ENCODE data around the gene PRND.
"Not testable (repeated sequence)": the region's sequence is repeated elsewhere in the genome, so short reads cannot be mapped to it uniquely, and the experiment has no call there.

PRND gene

DNA sequence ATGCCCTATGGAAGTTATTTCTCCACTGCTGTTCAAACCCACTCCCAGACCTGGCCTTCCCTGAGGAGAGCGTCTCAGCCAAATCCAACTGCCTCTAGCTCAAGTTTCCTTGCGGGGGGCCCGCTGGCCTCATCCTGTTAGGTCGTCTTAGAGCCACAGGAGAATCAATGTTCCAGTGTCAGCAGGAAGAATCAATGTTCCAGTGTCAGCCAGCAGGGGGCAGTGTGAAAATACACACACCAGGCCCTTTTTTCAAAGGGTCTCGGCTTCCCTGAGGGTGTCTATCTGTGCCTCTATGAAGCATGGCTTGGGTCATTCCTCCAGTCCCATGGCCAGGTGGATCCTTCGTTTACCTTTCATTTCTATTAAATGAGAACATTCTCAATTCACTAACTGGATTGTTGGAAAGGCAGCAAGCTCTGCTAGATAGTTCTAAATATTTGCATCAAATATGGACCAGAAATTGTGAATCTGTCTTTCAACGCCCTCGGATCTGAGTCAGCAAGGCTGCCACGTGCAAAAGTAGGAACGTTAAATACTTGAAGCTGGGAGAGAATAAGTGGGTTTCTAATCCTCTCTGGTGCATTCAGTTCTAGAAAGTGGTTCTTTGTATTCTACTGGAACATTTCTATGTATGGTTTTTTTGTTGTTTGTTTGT, 19.2 kb downstream of the PRND start:
- DNase-seq, result peak; percentile 57 to 67

DNA sequence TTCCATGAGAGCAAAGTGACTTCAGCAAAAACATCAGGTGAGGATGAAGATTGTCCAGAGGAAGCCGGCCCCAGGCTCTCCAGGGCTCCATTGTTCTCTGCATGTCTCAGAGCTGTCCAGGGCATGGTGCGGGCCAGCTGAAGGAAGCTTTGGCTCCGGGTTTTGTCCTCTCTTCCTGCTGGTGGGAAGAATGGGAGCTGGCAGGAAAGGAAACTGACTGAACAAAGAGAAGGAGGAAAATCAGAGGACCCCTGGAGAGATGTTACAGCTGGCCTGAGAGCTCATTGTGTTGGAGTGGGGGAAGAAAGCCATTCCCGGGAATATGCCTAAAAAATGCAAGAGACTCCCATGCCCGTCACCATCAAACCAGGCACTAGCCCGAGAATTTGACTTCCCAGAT, 27.1 kb downstream of the PRND start:
- DNase-seq, result no peak

DNA sequence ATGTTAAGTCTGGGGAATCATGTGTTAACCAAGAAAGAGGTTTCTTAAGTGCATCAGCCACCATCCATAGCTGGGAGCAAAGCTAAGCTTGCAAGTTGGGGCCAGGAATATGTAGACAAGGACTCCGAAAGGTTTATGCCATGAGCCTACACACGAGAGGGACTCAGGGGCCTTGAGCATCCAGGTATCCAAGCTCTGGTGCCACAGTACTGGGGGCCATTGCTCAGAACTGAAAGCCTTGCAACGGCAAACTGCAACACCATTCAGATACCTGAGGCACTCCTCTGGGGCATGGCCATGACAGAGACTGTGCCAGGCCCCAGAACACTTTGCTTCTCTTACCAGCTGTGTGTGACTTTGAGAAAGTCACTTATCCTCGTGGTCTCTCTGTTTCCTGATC, 27.6 kb downstream of the PRND start:
- no peak for DNase-seq

DNA sequence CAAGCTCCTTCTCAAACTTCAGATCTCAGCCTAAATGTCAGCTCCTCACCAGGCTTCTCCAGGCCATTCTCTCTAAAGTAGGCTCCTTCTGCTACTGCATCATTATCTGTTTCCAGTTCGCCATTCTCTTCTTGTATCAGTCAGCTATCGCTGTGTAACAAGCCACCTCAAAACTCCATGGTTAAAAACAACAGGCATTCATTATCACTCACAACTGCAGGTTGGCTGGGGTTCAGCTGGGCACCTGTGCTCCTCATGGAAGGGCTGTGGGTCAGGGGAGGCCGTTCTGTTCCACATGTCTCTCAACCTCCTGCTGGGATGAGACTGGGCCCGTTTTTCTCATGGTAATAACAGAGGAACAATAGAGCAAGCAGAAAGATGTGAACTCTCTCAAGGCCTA, 28.7 kb downstream of the PRND start:
- no peak for DNase-seq

DNA sequence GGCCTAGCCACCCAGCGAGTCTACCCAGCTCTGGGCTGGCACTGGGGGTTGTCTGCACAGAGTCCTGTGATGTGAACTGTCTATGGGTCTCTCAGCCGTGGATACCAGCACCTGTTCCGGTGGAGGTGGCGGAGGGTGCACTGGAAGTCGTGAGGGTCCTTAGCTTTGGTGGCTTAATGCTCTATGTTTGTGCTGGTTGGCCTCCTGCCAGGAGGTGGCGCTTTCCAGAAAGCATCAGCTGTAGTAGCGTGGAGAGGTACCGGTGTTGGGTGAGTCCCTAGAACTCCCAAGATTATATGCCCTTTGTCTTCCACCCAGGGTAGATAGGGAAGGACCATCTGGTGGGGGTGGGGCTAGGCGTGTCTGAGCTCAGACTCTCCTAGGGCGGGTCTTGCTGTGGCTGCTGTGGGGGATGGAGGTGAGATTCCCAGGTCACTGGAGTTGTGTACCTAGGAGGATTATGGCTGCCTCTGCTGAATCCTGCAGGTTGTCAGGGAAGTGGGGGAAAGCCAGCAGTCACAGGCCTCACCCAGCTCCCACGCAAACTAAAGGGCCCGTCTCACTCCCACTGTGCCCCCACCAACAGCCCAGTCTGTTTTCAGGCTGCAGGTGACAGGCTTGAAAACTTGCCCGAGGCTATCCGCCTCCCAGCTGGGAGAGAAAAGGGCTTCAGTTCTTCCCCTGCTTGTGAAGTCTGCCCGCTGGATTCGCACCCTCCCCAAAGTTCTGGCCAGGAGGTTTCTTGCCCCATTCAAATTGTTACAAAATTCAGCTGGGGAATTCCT, 37.6 kb downstream of the PRND start:
- peak; percentile 43 to 45 for DNase-seq

DNA sequence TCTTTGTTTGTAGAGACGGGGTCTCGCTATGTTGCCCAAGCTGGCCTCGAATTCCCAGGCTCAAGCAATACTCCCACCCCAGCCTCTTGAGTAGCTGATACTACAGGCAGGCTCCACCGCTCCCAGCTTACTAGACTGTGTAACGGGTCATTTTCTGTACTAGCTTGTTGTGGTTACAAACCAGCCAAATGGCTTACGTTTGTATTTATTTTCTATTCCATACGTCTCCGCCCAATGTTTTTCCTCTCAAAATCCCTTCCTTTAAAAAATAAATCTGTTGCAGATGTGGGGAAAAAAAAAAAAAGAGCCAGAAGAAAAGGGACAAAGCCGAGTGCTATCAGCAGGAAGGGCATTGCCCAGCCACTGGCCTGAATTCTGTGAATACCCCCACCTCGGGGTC, 41.6 kb downstream of the PRND start:
- no peak for DNase-seq

DNA sequence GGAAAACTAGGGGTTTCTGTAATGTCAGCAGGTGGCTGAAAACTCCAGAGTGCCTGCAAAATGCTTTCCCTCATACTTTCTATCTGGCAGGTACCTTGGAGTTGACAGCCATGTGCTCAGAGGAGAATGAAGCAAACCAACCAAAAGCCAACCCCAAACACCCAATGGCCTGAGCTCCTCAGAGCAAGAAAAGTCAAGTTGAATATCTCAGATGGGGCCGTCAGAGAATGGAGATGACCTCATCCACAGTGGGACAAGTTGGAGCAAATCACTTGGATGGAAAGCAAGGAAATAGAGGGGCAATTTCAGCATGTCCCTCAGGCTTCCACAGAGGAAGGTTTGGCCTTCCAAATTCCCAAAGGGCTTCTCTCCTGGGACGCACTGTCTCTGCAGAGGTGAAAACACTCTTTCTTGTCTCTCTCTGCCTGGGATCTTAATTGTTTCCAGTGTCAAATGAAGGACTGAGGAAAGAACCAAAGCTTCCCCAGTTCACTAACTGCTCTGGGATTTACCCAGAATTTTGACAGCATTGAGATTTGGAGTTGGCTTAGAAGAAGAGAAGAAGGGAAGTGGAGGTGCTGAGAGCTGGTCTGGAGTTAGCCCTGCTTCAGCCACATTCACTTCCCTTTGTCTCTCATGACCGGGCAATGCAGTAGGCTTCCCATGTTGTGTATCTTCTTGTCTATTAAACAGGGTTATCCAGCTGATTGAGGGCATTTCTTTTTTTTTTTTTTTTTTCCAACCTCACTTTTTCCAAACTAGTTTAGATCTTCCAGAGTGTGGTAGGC, 42.2 kb downstream of the PRND start:
- DNase-seq, result peak in 1 of 2 donors; percentile 29

DNA sequence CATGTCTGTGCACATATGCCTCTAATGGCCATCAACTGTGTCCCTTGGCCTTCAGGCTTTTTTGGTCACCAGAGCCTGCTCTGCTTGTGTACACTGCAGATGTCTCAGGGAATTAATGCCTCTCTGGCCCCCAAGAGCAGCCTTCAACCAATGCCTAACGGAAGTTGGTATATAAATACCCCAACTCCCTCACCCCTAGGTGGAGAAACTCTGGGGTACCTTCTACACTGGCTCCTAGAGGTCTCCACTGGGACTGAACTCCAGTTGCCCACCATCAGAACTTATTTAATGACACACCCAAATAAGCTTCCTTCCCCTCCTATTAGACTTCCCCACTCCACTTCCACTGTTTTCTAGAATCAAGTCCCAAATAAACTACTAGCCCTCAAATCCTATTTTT, 43.1 kb downstream of the PRND start:
- no peak for DNase-seq

DNA sequence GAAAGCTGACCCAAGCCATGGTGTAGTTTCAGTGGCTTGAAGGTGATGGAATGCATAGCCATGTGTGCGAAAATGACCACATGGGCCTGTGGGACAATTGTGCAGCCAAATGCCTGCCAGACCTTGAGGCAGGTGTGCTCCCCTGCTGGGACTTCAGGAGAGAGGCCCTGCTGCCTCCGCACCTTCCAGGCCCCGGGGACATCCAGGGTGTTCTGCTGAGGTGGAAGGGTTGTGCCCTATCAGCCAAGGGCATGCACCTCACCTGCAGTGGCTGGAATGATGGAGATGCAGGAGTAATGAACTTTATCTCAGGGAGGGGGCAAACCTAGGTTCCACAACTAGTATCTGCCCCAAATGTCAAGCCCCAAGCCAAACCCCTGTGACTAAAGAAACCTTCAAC, 44.0 kb downstream of the PRND start:
- DNase-seq, result no peak

DNA sequence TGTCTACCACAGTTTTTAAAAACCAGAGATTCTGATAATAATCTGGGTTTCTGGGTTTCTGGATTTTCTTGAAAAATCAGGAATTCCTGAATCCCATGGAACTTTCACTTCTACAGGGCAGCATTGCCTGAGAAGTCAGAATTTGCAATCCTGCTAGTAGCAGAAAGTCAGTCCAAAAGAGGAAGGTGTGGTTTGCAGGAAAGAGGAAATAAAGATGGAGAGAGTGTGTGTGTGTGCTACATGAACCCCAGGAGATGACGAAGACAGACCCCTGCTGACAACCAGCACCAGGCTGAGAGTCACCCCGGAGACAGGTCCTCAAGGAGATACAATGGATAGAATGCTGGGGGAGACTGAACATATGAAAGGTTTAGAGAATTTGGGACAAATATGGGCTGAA, 44.9 kb downstream of the PRND start:
- DNase-seq, result peak; percentile 14 to 69

DNA sequence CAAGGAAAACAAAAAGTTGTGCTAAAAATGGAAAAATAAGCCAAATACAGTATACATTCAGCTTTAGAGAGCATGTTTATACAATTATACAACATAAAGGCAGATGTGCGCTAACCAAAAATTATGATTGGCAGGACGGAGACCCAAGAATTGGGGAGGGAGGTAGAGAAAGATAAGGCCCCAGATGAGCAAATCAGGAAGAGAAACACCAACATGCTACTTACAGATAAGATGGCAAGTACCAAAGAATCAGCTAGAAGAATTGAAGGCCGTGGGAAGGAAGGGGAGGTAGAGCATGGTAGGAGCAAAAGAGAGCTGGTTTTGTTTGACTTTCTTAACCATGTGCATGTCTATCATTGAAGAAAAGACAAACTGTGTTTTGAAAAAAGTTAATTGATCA, 45.4 kb downstream of the PRND start:
- DNase-seq, result no peak

DNA sequence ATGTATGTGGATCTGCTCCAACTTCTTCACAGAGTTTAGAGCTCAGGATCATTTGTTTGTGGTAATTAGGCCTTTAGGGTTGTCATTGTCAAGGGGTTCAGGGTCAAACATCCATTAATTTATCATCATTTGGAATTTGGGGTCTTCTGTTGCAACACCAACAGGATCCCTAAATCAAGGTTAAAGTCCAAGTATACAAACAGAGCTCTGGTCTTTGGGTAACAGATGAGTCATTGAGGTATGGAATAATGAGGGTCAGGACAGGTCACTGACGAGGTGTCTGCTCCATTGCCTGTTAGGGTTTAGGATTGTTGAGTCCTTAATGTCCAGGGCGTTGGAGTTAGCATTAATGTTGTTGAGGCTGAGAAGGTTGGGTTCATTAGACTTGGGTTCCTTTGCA, 47.6 kb downstream of the PRND start:
- no peak for DNase-seq

DNA sequence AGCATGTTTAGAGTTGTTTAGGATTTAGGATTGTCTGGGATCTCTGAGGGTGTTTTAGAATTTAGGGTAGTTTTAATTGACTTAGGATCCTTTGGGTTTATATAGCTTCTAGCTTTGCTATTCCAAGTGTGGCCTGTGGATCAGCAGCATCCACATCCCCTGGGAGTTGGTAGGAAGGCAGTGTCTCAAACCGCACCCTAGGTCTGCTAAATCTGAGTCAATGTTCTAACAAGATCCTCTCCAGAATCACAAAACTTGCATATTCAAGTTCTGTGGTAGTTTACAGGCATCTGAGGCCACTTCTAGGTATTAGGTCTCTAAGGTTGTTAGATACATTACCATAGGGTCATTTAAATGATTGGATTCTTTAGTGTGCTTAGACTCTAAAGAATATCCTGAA, 48.3 kb downstream of the PRND start:
- DNase-seq, result no peak

DNA sequence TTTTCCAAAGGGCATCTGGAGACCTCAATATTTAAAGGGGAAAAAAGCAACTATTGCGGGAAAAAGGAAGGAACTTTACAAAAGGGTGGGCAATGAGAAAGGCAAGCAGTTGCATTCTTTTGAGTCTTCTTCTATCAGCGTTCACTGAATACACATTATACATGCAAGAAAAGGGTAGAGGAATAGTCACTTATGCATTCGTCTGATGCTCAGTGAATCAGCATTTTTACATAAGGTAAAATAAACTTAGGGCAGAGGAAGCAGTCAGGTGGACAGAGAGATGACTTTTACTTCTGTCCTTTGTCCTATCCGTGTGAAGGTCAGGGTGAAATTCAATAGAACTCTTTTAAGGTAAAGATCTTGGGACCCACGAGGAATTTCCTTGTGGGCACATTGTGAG, 49.3 kb downstream of the PRND start:
- DNase-seq, result no peak

DNA sequence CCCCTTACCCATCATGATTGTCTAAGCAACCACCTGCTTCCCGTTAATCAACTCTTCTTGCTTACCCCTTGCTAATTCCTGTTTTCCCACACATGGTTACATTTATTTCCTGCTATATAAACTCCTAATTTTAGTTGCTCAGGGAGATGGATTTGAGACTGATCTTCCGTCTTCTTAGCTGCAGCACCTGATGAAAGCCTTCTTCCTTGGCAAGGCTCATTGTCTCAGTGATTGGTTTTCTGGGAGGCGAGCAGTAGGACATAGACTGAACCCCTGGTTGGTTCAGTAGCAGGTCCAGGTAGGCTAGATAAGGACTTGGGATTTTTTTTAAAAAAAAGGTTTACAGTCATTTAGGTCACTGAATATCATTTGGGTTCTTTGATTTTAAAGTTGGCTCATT, 50.4 kb downstream of the PRND start:
- no peak for DNase-seq

DNA sequence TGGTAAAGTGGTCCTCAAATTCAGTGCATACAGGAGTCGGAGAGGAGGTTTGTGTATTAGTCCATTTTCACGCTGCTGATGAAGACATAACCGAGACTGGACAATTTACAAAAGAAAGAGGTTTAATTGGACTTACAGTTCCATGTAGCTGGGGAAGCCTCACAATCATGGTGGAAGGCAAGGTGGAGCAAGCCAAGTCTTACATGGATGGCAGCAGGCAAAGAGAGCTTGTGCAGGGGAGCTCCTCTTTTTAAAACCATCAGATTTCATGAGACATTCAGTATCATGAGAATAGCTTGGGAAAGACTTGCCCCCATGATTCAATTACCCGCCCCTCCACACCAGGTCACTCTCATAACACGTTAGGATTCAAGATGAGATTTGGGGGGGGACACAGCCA, 51.3 kb downstream of the PRND start:
- DNase-seq, result not testable (repeated sequence)

DNA sequence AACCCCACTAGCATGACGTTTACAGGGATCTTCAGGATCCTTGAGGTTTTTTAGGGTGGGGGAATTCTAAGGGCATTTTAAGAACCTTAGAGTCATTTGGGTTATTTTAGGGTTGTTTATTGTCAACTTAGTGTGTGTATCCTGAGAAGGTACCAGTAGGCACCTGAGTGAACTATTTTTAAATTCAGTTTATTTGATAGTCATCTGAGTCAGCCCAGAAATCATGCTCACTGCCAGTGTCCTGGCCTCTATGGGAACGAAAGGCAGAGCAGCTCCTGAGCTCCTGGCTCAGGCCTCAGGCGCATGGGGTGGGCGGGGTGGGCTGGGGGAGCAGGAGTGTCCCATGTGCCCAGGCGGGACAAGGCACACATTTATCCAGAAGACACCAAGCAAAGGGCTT, 52.0 kb downstream of the PRND start:
- no peak for DNase-seq

DNA sequence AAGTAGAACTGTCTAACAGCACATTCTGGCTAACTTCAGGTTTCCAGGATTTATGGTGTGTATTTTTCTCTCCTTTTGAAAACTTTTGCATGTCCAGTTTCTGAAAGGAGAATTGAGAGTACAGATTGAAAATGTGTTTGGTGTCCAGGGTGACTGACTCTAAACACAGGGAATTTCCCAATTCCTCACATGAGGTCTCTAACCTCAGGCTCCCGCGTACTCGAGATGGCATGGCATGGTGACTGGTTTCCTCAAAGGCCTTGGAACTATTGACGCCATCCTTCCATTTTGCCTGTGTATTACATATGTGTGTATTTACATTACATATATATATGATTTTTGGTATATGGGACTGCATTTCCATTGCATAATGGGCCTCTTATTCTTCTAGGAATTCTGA, 52.5 kb downstream of the PRND start:
- peak in 1 of 2 donors; percentile 20 for DNase-seq

DNA sequence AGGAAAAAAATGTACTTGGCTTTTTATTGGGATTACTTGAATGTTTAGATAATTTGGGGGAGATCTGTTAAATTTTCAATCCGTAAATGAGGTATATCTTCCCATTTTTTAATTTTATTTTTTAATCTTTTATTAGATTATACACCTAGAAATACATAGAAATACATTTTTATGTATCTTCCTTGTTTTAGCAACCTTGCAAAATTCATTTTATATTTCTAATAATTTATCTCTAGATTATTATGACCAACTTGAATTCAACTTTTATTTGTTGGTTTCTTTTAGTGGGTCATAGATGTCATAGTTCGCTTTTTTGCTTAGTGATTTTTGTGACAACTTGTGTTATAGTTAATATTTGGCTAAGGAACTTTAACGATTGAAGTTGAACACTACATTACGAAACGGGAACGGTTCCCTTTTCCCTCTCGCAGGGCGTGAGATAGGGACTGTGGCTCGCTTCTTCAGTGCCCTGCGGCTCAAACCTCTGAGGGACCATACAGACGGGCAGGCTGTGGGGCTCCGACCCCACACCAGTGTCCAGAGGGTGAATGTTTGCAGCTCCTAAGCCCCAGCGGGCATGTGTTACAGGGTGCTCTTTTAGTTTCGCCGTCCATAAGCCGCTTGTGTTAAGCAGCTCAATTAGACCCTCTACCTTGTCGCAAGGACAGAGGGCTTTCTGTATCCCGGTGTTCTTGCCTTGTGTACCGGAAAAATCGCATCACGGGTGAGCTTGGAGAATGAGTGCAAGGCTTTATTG, 53.8 kb downstream of the PRND start:
- no peak for DNase-seq

DNA sequence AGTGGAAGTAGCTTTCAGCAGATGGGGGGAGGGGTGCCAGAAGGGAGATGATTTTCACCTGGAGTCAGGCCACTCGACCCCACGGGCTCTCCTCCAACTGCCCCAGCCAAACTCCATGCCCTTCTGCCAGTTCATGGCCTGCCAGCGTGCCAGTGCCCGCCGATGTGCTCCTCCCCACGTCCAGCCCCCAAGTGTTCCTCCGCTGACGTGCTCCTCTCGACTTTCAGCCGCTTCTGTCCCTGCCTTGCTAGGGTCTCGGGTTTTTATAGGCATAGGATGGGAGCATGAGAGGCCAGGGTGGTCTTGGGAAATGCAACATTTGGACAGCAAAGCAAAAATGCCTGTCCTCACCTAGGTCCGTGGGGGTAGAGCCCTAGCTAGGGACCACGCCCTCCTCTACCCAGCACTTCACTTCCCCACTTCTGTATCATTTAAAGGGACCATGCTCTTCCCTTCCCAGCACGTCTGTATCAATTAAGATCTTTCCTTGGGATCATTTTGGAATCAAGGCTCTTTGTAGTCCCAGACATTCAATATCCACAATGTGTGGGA, 54.4 kb downstream of the PRND start:
- DNase-seq, result no peak

All from CD4-positive, alpha-beta T cell treated with Interleukin-4 for 1 hour (primary cell).